SH-SY5Y (cell line): ENCODE results near the gene EGFL7.

Experiments used
- GATA2 ChIP-seq: IDR thresholded peaks from 2 replicates; pipeline ENCODE4 v1.6.1; 2011; ENCODE audit warnings: mild to moderate bottlenecking, low read depth, low read length
- GATA3 ChIP-seq: IDR thresholded peaks from 2 replicates; pipeline ENCODE4 v1.6.1; 2011; ENCODE audit warnings: low read depth, mild to moderate bottlenecking, low read length, moderate library complexity

- TF ChIP-seq GATA2 (no peak), GATA3 (no peak)
Measured at GRCh38 chr9:136619742-136620440, 42.8 kb upstream of the EGFL7 start.
